HG03097 (cell line): ENCODE results near the gene GPBP1L1.
"Not testable (repeated sequence)": the region's sequence is repeated elsewhere in the genome, so short reads cannot be mapped to it uniquely, and the experiment has no call there.

Experiments used
- ATAC-seq: cut with Tn5 transposase; IDR thresholded peaks from one replicate; pipeline ENCODE4 v1.9.1; 2021; ENCODE audit not compliant: unreplicated experiment, low FRiP score

GPBP1L1 gene

GRCh38 chr1:45682942-45683341, 3.4 kb downstream of the GPBP1L1 start:
- ATAC-seq, result no peak

- no peak for ATAC-seq
Observed at GRCh38 chr1:45679123-45679522, 7.2 kb downstream of the GPBP1L1 start.

- no peak for ATAC-seq
Observed at GRCh38 chr1:45678489-45678888, 7.8 kb downstream of the GPBP1L1 start.

GRCh38 chr1:45677751-45678245, 8.5 kb downstream of the GPBP1L1 start:
- ATAC-seq, result no peak

GRCh38 chr1:45676553-45676952, 9.8 kb downstream of the GPBP1L1 start:
- ATAC-seq, result not testable (repeated sequence)

GRCh38 chr1:45674478-45674877, 11.9 kb downstream of the GPBP1L1 start:
- ATAC-seq, result no peak

GRCh38 chr1:45673956-45674355, 12.4 kb downstream of the GPBP1L1 start:
- no peak for ATAC-seq

- ATAC-seq, result no peak
Observed at GRCh38 chr1:45669859-45670655, 16.3 kb downstream of the GPBP1L1 start.

- ATAC-seq, result no peak
Observed at GRCh38 chr1:45669379-45669778, 17.0 kb downstream of the GPBP1L1 start.

GRCh38 chr1:45668526-45668925, 17.8 kb downstream of the GPBP1L1 start:
- no peak for ATAC-seq

GRCh38 chr1:45667321-45668111, 18.8 kb downstream of the GPBP1L1 start:
- ATAC-seq, result no peak

- ATAC-seq, result no peak
Observed at GRCh38 chr1:45666836-45667235, 19.5 kb downstream of the GPBP1L1 start.

GRCh38 chr1:45660336-45660735, 26.0 kb downstream of the GPBP1L1 start:
- ATAC-seq, result no peak

- ATAC-seq, result no peak
Observed at GRCh38 chr1:45659222-45659621, 27.1 kb downstream of the GPBP1L1 start.

GRCh38 chr1:45658171-45658570, 28.2 kb downstream of the GPBP1L1 start:
- no peak for ATAC-seq

GRCh38 chr1:45656573-45657226, 29.6 kb downstream of the GPBP1L1 start:
- no peak for ATAC-seq

GRCh38 chr1:45654540-45655280, 31.6 kb downstream of the GPBP1L1 start:
- ATAC-seq, result no peak

GRCh38 chr1:45647248-45648021, 38.9 kb downstream of the GPBP1L1 start:
- no peak for ATAC-seq

- no peak for ATAC-seq
Observed at GRCh38 chr1:45644661-45645060, 41.7 kb downstream of the GPBP1L1 start.

- ATAC-seq, result no peak
Observed at GRCh38 chr1:45643978-45644377, 42.4 kb downstream of the GPBP1L1 start.
